NCI-H1930 (cell line): ENCODE data around the gene ZNF616.
"Not testable (repeated sequence)": the region's sequence is repeated elsewhere in the genome, so short reads cannot be mapped to it uniquely, and the experiment has no call there.

ENCODE experiments used
- DNase-seq, 2 experiments: peaks; one replicate each; lab custom pipeline; 2025; lab: John Stamatoyannopoulos, UW

Gene ZNF616

DNA sequence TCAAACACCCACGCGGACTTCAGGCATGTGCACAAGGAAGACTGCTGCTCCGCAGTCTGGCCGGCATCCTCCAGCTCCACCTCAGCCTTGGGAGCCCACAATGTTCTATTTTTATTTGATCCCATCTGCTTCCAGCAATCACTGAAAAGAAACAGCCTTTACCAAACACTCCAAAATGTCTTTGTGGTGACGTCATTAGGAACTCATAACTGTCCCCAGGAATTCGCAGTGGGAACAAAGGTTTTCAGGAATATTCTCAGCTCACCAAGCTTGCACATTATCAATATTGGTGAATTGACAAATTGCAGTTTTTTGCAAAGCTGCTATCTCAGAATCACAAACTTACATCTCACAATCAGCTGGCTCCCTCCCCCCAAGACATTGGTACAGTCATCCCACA, 29.0 kb downstream of the ZNF616 start:
- no peak for DNase-seq

GRCh38 chr19:52102782-52103181, 37.0 kb downstream of the ZNF616 start:
- no peak for DNase-seq

DNA sequence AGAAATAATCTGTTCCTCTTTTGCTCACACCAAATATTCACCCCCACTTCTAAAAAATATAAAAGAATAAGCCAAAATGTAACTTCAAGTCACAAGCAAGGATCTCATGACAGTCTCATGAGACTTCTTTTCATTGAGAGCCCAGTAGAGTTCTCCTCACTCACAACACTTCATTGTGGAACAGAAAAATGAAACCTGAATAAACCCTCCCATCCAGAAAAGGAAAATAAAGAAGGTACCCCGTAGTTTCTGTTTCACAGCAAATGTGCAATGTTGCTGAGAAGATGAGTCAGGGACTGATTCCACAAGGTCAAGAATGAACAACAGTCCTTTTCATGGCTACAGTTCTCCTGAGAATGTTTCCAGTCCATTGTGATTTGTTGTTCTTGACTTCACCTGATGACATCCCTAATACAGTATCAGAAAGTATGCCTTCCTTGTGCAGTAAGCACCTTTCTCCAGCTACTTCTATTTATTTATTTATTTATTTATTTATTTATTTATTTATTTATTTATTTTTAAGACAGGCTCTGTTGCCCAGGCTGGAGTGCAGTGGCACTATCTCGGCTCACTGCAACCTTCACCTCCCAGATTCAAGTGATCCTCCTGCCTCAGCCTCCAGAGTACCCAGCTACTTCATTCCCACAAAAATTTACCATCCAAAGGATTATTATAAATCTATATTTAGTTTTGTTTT, 37.7 kb downstream of the ZNF616 start:
- DNase-seq: no peak

- DNase-seq: no peak
Observed at GRCh38 chr19:52099497-52100138, 40.1 kb downstream of the ZNF616 start.

GRCh38 chr19:52096416-52096815, 43.3 kb downstream of the ZNF616 start:
- DNase-seq: not testable (repeated sequence)

DNA sequence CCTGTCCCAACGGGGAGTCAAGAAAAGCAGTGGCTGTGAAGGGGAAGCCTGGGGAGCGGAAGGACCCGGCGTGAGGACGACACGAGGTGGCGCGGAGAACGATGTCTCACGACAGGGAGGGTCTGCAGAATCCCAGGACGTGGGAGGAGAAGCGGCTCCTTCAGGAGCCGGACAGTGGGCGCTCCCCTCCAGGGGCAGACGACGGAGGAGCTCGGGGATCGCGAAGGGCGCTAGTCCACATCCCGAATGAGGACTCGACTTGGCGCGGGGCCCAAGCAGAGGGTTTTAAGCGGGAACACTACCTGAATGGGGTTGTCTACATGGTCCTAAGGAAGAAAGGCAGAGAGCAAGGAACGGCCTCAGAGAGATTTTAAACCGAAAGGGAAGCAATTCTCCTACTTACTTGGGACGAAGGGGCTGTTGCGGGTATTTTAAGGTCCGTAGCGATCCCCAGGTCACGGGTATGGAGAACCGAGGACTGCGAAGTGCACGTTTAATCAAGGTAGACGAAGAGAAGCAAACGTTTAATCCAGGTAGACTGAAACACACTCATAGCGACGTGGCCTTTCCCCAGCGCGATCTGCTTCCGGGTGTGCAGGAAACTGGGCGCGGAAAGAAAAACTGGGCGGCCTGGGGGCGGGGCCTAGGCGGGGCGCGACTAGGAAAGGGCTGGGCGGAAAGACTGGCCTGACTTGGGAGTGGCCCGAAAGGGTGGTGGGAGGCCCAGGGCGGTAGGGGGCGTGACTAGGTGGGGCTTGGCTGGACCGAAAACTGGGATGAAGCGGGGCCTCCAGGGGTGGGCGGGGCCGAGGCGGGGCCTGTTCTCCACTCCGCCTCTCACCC, 44.3 kb downstream of the ZNF616 start, which contains the start of gene ZNF841:
Gene ZNF841 (minus strand): TSS at position 594 of the 843 bp plus-strand sequence. CDS start 10,964 bp downstream, outside the sequence.
- DNase-seq: peak; percentile 88 to 91

DNA sequence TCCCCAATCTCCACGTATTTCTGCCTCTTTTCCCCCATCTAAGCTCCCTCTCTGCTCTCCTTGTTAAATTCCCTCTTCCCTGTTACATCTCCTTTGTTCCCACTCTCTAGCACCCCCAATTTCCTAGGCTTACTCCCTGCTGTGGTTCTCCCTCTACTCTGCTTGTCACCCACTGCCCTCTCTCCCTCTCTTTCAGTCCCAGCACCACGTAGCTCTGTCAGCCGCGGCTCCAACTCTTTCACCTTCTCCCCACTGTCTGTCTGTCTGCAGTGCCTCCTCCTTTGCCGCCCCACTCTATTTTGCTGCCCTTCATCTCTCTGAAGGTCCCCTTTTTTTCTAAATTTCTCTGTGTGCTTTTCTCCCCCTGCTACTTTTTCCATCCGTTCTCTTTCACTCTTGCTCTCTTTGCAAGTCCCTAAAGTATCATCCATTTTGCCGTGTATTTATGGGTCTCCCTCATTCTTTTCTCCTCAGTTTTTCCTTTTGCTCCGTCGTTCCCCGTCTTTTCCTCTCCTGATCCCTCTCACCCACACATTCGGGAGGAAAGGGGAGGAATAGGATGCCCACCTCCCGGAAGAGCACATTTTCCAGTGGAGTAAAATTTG, 45.1 kb downstream of the ZNF616 start:
- no peak for DNase-seq

DNA sequence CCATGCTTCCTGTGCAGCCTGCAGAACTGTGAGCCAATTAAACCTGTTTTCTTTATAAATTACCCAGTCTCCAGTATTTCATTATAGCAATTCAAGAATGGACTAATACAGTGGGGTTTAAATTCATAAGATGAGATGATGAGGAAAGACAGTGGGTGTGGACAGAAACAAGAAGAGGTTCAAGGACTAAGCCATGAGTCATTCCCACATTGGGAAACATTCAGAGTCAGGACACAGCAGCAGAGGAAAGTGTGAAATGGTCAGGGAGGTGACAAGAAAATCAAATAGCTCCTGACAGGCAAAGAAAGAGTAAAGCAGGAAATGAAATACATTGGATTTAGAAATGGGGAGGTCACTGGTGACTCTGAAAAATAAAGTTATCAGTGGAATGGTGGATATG, 53.3 kb downstream of the ZNF616 start:
- DNase-seq: no peak

GRCh38 chr19:52070496-52070895, 69.2 kb downstream of the ZNF616 start:
- DNase-seq: no peak

- no peak for DNase-seq
Observed at GRCh38 chr19:52069653-52070052, 70.1 kb downstream of the ZNF616 start.

- DNase-seq: no peak
Observed at GRCh38 chr19:52066258-52066863, 73.4 kb downstream of the ZNF616 start.

DNA sequence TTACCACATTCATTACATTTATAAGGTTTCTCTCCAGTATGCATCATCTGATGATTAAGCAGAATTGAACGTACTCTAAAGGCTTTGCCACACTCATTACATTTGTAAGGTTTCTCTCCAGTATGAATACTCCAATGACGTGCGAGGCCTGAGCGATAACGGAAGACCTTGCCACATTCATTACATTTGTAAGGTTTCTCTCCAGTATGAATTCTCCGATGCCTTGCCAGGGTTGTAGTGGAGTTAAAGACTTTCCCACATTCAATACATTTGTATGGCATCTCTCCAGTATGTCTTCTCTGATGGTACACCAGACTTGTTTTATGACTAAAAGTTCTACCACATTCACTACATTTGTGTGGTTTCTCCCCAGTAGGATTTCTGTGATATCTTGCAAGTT, 74.3 kb downstream of the ZNF616 start:
- no peak for DNase-seq
